ENCODE data around the gene MB. TPM values are rescaled to one million over a fixed set of nuclear protein-coding genes. Genes with fewer than 3 reads are reported as not detected.

Gene MB
- total RNA-seq, 1 experiment from 2014 or later, result not detected

DNA sequence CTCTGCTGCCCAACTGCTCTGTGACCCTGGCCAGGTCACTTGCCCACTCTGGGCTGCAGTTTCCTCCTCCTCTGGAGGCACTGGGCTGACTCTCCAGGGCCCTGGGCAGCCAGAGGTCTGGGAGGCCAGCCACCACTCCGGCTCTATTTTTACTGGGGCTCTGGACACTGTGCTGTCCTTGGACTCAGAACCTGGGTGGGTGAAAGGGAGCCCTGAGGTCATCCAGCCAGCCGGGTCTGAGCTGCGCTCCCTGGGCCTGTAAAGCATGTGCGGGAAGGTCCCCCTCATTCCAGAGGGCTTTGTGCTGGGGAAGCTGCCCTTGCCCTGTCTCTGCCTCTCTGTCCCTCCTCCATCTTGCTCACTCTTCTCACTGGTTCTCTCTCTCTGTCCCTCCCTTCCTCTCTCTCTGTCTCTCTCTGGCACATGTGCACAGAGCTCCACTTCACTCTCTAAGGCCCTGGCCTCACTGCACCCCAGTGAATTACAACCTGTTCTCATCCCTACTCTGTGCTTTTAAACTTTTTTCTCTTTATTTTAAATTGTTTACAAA, 24.6 kb downstream of the MB start:
- Mint-ChIP-seq H3K27me3 (ENCODE audit: unreplicated experiment) (no peaks in the 10 kb centered on the region), H3K36me3 (ENCODE audit: insufficient read depth, unreplicated experiment) (peaks cover 5% of the 10 kb centered on the region), H3K4me1 (ENCODE audit: low read depth, unreplicated experiment) (peaks cover 52% of the 10 kb centered on the region), H3K4me3 (ENCODE audit: low read depth, unreplicated experiment) (no peak overlapping the region), H3K9me3 (ENCODE audit: low read depth, unreplicated experiment) (no peaks in the 10 kb centered on the region), H3K27ac (ENCODE audit: unreplicated experiment) (peak overlapping the region; percentile 74)
- BruUV-seq (replicated peaks), result no TSS peak
- TF ChIP-seq, protein P1, sequence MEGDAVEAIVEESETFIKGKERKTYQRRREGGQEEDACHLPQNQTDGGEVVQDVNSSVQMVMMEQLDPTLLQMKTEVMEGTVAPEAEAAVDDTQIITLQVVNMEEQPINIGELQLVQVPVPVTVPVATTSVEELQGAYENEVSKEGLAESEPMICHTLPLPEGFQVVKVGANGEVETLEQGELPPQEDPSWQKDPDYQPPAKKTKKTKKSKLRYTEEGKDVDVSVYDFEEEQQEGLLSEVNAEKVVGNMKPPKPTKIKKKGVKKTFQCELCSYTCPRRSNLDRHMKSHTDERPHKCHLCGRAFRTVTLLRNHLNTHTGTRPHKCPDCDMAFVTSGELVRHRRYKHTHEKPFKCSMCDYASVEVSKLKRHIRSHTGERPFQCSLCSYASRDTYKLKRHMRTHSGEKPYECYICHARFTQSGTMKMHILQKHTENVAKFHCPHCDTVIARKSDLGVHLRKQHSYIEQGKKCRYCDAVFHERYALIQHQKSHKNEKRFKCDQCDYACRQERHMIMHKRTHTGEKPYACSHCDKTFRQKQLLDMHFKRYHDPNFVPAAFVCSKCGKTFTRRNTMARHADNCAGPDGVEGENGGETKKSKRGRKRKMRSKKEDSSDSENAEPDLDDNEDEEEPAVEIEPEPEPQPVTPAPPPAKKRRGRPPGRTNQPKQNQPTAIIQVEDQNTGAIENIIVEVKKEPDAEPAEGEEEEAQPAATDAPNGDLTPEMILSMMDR (IDR thresholded peaks at IDR 0.05; ENCODE audit: unreplicated experiment), result no peak
- intact Hi-C loops (cut with micrococcal nuclease; ENCODE audit: unreplicated experiment), result no loop called here
- CTCF ChIA-PET, result no interaction called here
- no peak for DNase-seq

DNA sequence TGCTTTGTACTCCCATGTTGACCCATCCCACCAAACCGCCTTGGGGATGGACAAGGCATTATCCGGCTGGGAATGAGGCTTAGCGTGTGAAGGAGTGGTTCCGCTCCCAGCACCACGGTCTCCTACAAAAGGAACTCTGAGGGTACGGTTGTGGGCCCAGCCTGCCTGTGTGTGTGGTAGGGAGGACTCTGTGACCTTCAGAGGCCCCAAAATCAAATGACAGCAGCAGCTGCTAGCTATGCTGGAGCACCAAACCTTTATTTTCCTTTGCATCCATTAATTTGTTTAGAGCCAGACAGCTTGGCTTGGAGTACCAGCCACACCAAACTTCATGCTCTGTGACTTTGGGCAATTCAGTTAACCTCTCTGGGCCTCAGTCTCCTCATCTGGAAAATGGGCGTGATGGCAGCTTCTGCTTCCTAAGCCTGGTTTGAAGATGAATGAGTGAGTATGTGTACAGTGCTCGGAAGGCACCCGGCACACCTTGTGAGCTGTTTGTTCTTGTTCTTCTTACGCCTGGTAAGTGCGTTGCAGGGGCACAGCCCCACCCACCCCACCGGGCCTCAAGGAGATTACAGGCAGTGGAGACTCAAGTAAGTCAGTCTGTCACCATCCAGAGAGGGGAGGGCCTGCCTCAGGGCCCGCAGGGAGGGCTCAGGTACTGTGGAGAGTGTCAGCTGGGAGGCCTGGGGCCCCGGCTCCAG, 25.3 kb downstream of the MB start:
- TF ChIP-seq, protein P1 (IDR thresholded peaks at IDR 0.05; ENCODE audit: unreplicated experiment), result no peak
- peaks cover 52% of the 10 kb centered on the region for H3K4me1 Mint-ChIP-seq (ENCODE audit: low read depth, unreplicated experiment)
- H3K4me3 Mint-ChIP-seq (ENCODE audit: low read depth, unreplicated experiment), result no peak overlapping the region
- H3K27ac Mint-ChIP-seq (ENCODE audit: unreplicated experiment), result no peak overlapping the region
- CTCF ChIA-PET, result no interaction called here
- H3K27me3 Mint-ChIP-seq (ENCODE audit: unreplicated experiment), result no peaks in the 10 kb centered on the region
- intact Hi-C loops (cut with micrococcal nuclease; ENCODE audit: unreplicated experiment), result no loop called here
- no peaks in the 10 kb centered on the region for H3K9me3 Mint-ChIP-seq (ENCODE audit: low read depth, unreplicated experiment)
- H3K36me3 Mint-ChIP-seq (ENCODE audit: insufficient read depth, unreplicated experiment), result peaks cover 5% of the 10 kb centered on the region
- BruUV-seq (replicated peaks), result no TSS peak
- no peak for DNase-seq

DNA sequence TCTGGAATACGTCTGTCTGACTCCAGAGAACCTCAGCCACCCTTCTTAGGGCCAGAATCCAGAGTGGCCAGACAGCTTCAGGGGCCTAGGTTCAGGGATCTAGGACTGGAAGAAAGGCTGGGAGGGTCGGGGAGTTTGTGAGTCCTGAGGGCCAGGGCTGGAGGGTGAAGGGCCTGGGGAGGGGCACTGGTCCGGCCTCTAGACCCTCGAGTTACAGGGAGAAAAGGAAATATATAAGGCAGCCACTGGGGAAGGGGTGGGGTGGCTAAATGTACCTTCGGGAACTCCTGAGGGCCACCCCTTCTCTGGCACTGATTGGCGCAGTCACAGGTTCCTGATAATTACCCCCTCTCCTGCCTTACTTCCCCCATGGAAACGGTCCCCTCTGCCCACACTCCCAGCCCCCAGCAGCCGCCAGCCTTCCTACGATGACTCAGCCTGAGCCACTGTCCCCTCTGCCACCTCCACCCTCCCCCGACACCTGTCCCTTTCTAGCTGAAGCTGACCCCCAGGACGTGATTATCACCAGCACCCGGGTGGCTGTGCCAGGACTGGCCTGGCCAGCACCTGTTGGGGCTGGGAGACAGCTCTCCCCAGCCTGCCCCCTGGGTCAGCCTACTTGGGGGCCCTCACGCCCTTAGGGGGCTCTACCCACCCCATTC, 26.4 kb downstream of the MB start:
- TF ChIP-seq, protein P1 (IDR thresholded peaks at IDR 0.05; ENCODE audit: unreplicated experiment), result no peak
- intact Hi-C loops (cut with micrococcal nuclease; ENCODE audit: unreplicated experiment), result no loop called here
- H3K4me1 Mint-ChIP-seq (ENCODE audit: low read depth, unreplicated experiment), result peaks cover 52% of the 10 kb centered on the region
- H3K27me3 Mint-ChIP-seq (ENCODE audit: unreplicated experiment), result no peaks in the 10 kb centered on the region
- peaks cover 5% of the 10 kb centered on the region for H3K36me3 Mint-ChIP-seq (ENCODE audit: insufficient read depth, unreplicated experiment)
- CTCF ChIA-PET, result interaction anchor here (0.7 kb wide), 2 partner anchors 43 to 482 kb away, joined by 4 to 5 read pairs; no protein-coding TSS in a partner anchor
- H3K4me3 Mint-ChIP-seq (ENCODE audit: low read depth, unreplicated experiment), result no peak overlapping the region
- BruUV-seq (replicated peaks), result no TSS peak
- H3K9me3 Mint-ChIP-seq (ENCODE audit: low read depth, unreplicated experiment), result no peaks in the 10 kb centered on the region
- peak overlapping the region; percentile 87 for H3K27ac Mint-ChIP-seq (ENCODE audit: unreplicated experiment)
- peak; percentile 66 for DNase-seq

DNA sequence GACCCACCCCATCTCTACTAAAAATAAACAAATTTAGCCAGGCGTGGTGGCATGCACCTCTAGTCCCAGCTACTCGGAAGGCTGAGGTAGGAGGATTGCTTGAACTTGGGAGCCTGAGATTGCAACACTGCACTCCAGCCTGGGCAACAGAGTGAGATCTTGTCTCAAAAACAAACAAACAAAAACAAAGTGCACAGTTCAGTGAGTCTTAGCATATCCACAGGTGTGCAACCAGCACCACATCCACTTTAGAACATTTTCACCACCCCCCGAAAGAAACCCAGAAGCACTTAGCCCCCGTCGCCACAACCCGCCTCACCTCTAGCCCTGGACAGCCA, 27.4 kb downstream of the MB start:
- H3K4me3 Mint-ChIP-seq (ENCODE audit: low read depth, unreplicated experiment), result peak overlapping the region; percentile 40

More for the DNA sequence above, 27.4 kb downstream of the MB start:
- no peak for DNase-seq
- TF ChIP-seq, protein P1 (IDR thresholded peaks at IDR 0.05; ENCODE audit: unreplicated experiment), result no peak
- Mint-ChIP-seq H3K27ac (ENCODE audit: unreplicated experiment) (peak overlapping the region; percentile 87), H3K36me3 (ENCODE audit: insufficient read depth, unreplicated experiment) (peaks cover 5% of the 10 kb centered on the region), H3K4me1 (ENCODE audit: low read depth, unreplicated experiment) (peaks cover 52% of the 10 kb centered on the region), H3K9me3 (ENCODE audit: low read depth, unreplicated experiment) (no peaks in the 10 kb centered on the region), H3K27me3 (ENCODE audit: unreplicated experiment) (no peaks in the 10 kb centered on the region)
- intact Hi-C loops (cut with micrococcal nuclease; ENCODE audit: unreplicated experiment), result loop anchor here (5.0 kb wide), 1 partner anchor 33 kb away; no protein-coding TSS in a partner anchor
- BruUV-seq (replicated peaks), result no TSS peak
- CTCF ChIA-PET, result no interaction called here

Data from Calu3 (cell line).